Fibroblast of lung (primary cell): Measurements from ENCODE around the gene APOE. TPM values are rescaled to one million over a fixed set of nuclear protein-coding genes. Genes with fewer than 3 reads are reported as not detected.

Experiments
- DNase-seq, 2 donors: peaks; one replicate each; pipeline versions ENCODE4 v3.0.0 to v3.0.0-alpha.2; 2010; ENCODE audit warnings: low read depth in 2 of 2
- H2AFZ ChIP-seq: 2 replicates; pipeline ENCODE4 v1.5.1; 2012; ENCODE audit warnings: low read length, control low read depth, inconsistent platforms
- H3K27ac ChIP-seq: 2 replicates; pipeline ENCODE4 v1.5.1; 2011; ENCODE audit warnings: low read length, control low read depth; ENCODE audit not compliant: insufficient read depth
- H3K27me3 ChIP-seq: 2 replicates; pipeline ENCODE4 v1.5.1; 2011; ENCODE audit warnings: mild to moderate bottlenecking, low read length; ENCODE audit not compliant: control insufficient read depth, insufficient read depth
- H3K36me3 ChIP-seq: 2 replicates; pipeline ENCODE4 v1.5.1; 2011; ENCODE audit warnings: low read length; ENCODE audit not compliant: control insufficient read depth, insufficient read depth
- H3K4me1 ChIP-seq: 2 replicates; pipeline ENCODE4 v1.5.1; 2011; ENCODE audit warnings: low read length; ENCODE audit not compliant: control insufficient read depth, insufficient read depth; ENCODE audit errors: extremely low read depth
- H3K4me2 ChIP-seq: 2 replicates; pipeline ENCODE4 v1.5.1; 2011; ENCODE audit warnings: low read length, control low read depth; ENCODE audit not compliant: insufficient read depth; ENCODE audit errors: extremely low read depth
- H3K4me3 ChIP-seq, 4 experiments: fragments of 200-600 bp in 1 of 4; sonication (generic) in 1 of 4; replicated peaks in 1 of 4; 2 replicates each; pipeline ENCODE4 v1.5.1; 2011 to 2016; ENCODE audit warnings: low read length in 4 of 4, low read depth in 3 of 4, mild to moderate bottlenecking in 3 of 4, control low read depth in 2 of 4, inconsistent platforms in 1 of 4, mixed read lengths in 1 of 4; ENCODE audit not compliant: insufficient read depth in 1 of 4; ENCODE audit errors: control extremely low read depth in 1 of 4
- H3K79me2 ChIP-seq: 2 replicates; pipeline ENCODE4 v1.5.1; 2012; ENCODE audit warnings: mild to moderate bottlenecking, low read length, inconsistent platforms; ENCODE audit not compliant: control insufficient read depth, insufficient read depth
- H3K9ac ChIP-seq: 2 replicates; pipeline ENCODE4 v1.5.1; 2011; ENCODE audit warnings: mild to moderate bottlenecking, low read length, control low read depth; ENCODE audit not compliant: insufficient read depth
- H3K9me3 ChIP-seq: 2 replicates; pipeline ENCODE4 v1.5.1; 2012; ENCODE audit warnings: low read depth, low read length; ENCODE audit not compliant: control insufficient read depth, insufficient read depth
- H4K20me1 ChIP-seq: 2 replicates; pipeline ENCODE4 v1.5.1; 2011; ENCODE audit warnings: low read length; ENCODE audit not compliant: control insufficient read depth, insufficient read depth; ENCODE audit errors: extremely low read depth
- EZH2 ChIP-seq: IDR thresholded peaks from 2 replicates; pipeline ENCODE4 v1.5.1; 2012; ENCODE audit warnings: low read length, control low read depth, mild to moderate bottlenecking; ENCODE audit errors: missing control alignments
- polyA plus RNA-seq, 2 donors: library from polyadenylated mRNA; depleted of rRNA in 1 of 2; stranded (reverse) in 1 of 2; unstranded in 1 of 2; fragments of >200 nt; gene quantifications; 2 replicates each; pipeline ENCODE4 v1.2.1, GENCODE V29; 2011 to 2012; ENCODE audit warnings: missing spikeins in 1 of 2
- total RNA-seq: library from RNA; depleted of rRNA; stranded (reverse); fragments of >200 nt; gene quantifications from 2 replicates; pipeline ENCODE4 v1.2.1, GENCODE V29; 2014
- TF ChIP-seq, protein P1 (sequence below), 2 donors: IDR thresholded peaks in 1 of 2; conservative IDR thresholded peaks in 1 of 2; 1 replicate in 1 of 2; 2 replicates in 1 of 2; pipeline ENCODE4 v1.5.1; 2011 to 2012; ENCODE audit warnings: low read length in 2 of 2, control low read depth in 1 of 2, inconsistent platforms in 1 of 2, low read depth in 1 of 2, mild to moderate bottlenecking in 1 of 2

Gene APOE
- total and polyA plus RNA-seq, 2 donors (not counting 1 experiment from before 2014, with no cell fraction given), result 13.4 to 35.0 TPM

DNA sequence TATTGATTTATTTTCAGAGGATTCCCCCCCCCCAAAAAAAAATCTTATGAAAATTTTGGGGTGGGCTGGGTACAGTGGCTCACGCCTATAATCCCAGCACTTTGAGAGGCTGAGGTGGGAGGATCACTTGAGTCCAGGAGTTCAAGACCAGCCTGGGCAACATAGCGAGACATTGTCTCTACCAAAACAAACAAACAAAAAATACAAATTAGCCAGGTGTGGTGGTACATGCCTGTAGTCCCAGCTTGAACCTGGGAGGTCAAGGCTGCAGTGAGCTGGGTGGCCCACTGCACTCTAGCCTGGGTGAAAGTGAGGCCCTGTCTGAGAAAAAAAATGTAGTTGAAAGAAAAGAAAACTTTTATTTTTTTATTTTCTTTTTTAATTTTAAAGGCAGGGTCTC is 41.6 kb upstream of the APOE start:
- peaks cover 7% of the 10 kb centered on the region for H3K79me2 ChIP-seq
- no peak for DNase-seq
- H3K36me3 ChIP-seq, result peaks cover 9% of the 10 kb centered on the region
- no peak overlapping the region for H2AFZ ChIP-seq
- no peak overlapping the region for H3K27ac ChIP-seq
- no peaks in the 10 kb centered on the region for H4K20me1 ChIP-seq
- no peak overlapping the region for H3K9ac ChIP-seq
- H3K4me1 ChIP-seq, result no peaks in the 10 kb centered on the region
- TF ChIP-seq EZH2, result no peak
- TF ChIP-seq, protein P1, sequence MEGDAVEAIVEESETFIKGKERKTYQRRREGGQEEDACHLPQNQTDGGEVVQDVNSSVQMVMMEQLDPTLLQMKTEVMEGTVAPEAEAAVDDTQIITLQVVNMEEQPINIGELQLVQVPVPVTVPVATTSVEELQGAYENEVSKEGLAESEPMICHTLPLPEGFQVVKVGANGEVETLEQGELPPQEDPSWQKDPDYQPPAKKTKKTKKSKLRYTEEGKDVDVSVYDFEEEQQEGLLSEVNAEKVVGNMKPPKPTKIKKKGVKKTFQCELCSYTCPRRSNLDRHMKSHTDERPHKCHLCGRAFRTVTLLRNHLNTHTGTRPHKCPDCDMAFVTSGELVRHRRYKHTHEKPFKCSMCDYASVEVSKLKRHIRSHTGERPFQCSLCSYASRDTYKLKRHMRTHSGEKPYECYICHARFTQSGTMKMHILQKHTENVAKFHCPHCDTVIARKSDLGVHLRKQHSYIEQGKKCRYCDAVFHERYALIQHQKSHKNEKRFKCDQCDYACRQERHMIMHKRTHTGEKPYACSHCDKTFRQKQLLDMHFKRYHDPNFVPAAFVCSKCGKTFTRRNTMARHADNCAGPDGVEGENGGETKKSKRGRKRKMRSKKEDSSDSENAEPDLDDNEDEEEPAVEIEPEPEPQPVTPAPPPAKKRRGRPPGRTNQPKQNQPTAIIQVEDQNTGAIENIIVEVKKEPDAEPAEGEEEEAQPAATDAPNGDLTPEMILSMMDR (conservative IDR thresholded peaks at IDR 0.05 in 1 of 2, IDR thresholded peaks at IDR 0.05 in 1 of 2; ENCODE audit: low read depth in 1 of 2, low read length in 2 of 2), result no peak
- no peak overlapping the region for H3K4me3 ChIP-seq
- no peak overlapping the region for H3K4me2 ChIP-seq
- H3K9me3 ChIP-seq, result no peaks in the 10 kb centered on the region
- H3K27me3 ChIP-seq, result no peaks in the 10 kb centered on the region

DNA sequence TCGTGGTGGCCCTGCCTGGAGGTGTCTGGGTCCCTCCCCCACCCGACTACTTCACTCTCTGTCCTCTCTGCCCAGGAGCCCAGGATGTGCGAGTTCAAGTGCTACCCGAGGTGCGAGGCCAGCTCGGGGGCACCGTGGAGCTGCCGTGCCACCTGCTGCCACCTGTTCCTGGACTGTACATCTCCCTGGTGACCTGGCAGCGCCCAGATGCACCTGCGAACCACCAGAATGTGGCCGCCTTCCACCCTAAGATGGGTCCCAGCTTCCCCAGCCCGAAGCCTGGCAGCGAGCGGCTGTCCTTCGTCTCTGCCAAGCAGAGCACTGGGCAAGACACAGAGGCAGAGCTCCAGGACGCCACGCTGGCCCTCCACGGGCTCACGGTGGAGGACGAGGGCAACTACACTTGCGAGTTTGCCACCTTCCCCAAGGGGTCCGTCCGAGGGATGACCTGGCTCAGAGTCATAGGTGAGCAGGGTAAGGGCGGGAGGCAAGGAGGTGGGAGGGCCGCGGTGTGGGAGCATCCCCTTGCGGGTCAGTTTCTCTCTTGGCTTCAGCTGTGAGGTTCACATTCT is 40.3 kb upstream of the APOE start:
- Histone ChIP-seq H3K79me2 (peaks cover 3% of the 10 kb centered on the region), H4K20me1 (no peaks in the 10 kb centered on the region), H3K9me3 (no peaks in the 10 kb centered on the region), H3K36me3 (peaks cover 8% of the 10 kb centered on the region), H3K4me1 (no peaks in the 10 kb centered on the region), H3K27me3 (no peaks in the 10 kb centered on the region), H3K27ac (no peak overlapping the region), H3K4me3 (no peak overlapping the region), H2AFZ (no peak overlapping the region), H3K4me2 (no peak overlapping the region), H3K9ac (no peak overlapping the region)
- DNase-seq, result no peak
- no peak for TF ChIP-seq EZH2
- TF ChIP-seq, protein P1 (conservative IDR thresholded peaks at IDR 0.05 in 1 of 2, IDR thresholded peaks at IDR 0.05 in 1 of 2; ENCODE audit: low read depth in 1 of 2, low read length in 2 of 2), result no peak

DNA sequence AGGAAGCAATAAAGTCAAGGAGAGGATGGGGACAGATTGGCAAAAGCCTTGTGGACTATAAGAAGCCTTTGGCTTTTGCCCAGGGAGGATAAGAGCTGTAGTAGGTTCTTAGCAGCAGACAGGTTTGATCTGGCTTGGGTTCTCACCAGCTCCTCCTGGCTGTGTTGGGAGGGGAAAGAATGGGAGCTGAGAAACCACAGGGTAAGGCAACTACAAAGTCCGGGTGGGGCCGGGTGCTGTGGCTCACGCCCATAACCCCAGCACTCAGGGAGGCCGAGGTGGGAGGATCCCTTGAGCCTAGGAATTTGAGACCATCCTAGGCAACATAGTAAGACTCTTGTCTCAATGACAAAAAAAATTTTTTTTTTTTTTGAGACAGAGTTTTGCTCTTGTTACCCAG is 38.9 kb upstream of the APOE start:
- no peak overlapping the region for H3K9ac ChIP-seq
- no peaks in the 10 kb centered on the region for H4K20me1 ChIP-seq
- TF ChIP-seq, protein P1 (conservative IDR thresholded peaks at IDR 0.05 in 1 of 2, IDR thresholded peaks at IDR 0.05 in 1 of 2; ENCODE audit: low read depth in 1 of 2, low read length in 2 of 2), result no peak
- TF ChIP-seq EZH2, result no peak
- H3K36me3 ChIP-seq, result peaks cover 10% of the 10 kb centered on the region
- H3K27me3 ChIP-seq, result no peaks in the 10 kb centered on the region
- H3K4me3 ChIP-seq, result no peak overlapping the region
- H3K79me2 ChIP-seq, result peaks cover 2% of the 10 kb centered on the region
- no peaks in the 10 kb centered on the region for H3K9me3 ChIP-seq
- no peak for DNase-seq
- no peak overlapping the region for H2AFZ ChIP-seq
- no peak overlapping the region for H3K27ac ChIP-seq
- H3K4me2 ChIP-seq, result no peak overlapping the region
- no peaks in the 10 kb centered on the region for H3K4me1 ChIP-seq
